HCT116 (cell line): ENCODE measurements around the gene USP15. TPM values are rescaled to one million over a fixed set of nuclear protein-coding genes. Genes with fewer than 3 reads are reported as not detected.

ENCODE experiments used
- ATAC-seq: fragments of 200-7000 bp; cut with Tn5 transposase; 2 replicates; pipeline ENCODE4 v1.9.1; 2020; ENCODE audit warnings: mild to moderate bottlenecking, moderate library complexity
- BruUV-seq: library from RNA; stranded (reverse); fragments of 400-500 nt; replicated peaks from 2 replicates; lab custom pipeline; 2021; lab: Mats Ljungman, UMichigan
- CTCF ChIA-PET: fragments of 300-600 bp; sonication (Branson Sonifier 250); formaldehyde crosslinking; loops from one replicate; lab custom pipeline; 2021; ENCODE audit warnings: antibody characterized with exemption; lab: Charles Lee
- POLR2A ChIA-PET: fragments of 300-600, 350-600 bp; sonication (Branson Sonifier 250); formaldehyde crosslinking; loops from one replicate; lab custom pipeline; 2021; ENCODE audit warnings: antibody characterized with exemption; lab: Charles Lee
- RAD21 ChIA-PET, 2 experiments: fragments of 300-600 bp; sonication (Branson Sonifier 250); formaldehyde crosslinking; loops; one replicate each; lab custom pipeline; 2023; ENCODE audit warnings: low total read pairs in 2 of 2; ENCODE audit not compliant: uncharacterized antibody in 2 of 2, unreplicated experiment in 2 of 2, low non-redundant PET in 1 of 2; lab: Charles Lee
- DNase-seq: peaks from one replicate; pipeline ENCODE4 v3.0.0-alpha.2; 2010; ENCODE audit warnings: low read depth, low spot score
- H2AFZ ChIP-seq: fragments of 200-600 bp; shearing (Covaris generic), sonication (generic); 2 replicates; pipeline ENCODE4 v1.6.1; 2017; ENCODE audit warnings: low read depth, mixed run types, mixed read lengths, antibody characterized with exemption, low read length; ENCODE audit not compliant: poor library complexity, severe bottlenecking
- H3K27ac ChIP-seq: 2 replicates; pipeline ENCODE4 v1.5.1; 2012; ENCODE audit warnings: low read depth, low read length
- H3K27me3 ChIP-seq: fragments of 200-600 bp; sonication (generic); 2 replicates; pipeline ENCODE4 v1.6.1; 2016; ENCODE audit warnings: mixed run types, low read length, mixed read lengths; ENCODE audit not compliant: insufficient read depth
- H3K36me3 ChIP-seq, 2 experiments: fragments of 200-500 bp in 1 of 2; fragments of 200-600 bp in 1 of 2; sonication (Bioruptor generic) in 1 of 2; sonication (generic) in 1 of 2; 2 replicates each; pipeline versions ENCODE4 v1.5.1 to v1.6.1; 2014 to 2016; ENCODE audit warnings: low read length in 2 of 2, inconsistent platforms in 1 of 2, mixed read lengths in 1 of 2, mixed run types in 1 of 2; ENCODE audit not compliant: insufficient read depth in 2 of 2, control insufficient read depth in 1 of 2
- H3K4me1 ChIP-seq, 2 experiments: fragments of 200-600 bp in 1 of 2; sonication (generic) in 1 of 2; 2 replicates each; pipeline versions ENCODE4 v1.5.1 to v1.6.1; 2012 to 2017; ENCODE audit warnings: low read length in 2 of 2, inconsistent platforms in 1 of 2, mild to moderate bottlenecking in 1 of 2, mixed read lengths in 1 of 2, mixed run types in 1 of 2, moderate library complexity in 1 of 2; ENCODE audit not compliant: insufficient read depth in 2 of 2, control insufficient read depth in 1 of 2
- H3K4me2 ChIP-seq: fragments of 200-600 bp; sonication (generic); 2 replicates; pipeline ENCODE4 v1.6.1; 2017; ENCODE audit warnings: mixed run types, low read length, mixed read lengths
- H3K4me3 ChIP-seq, 2 experiments: fragments of 200-600 bp in 1 of 2; sonication (generic) in 1 of 2; replicated peaks in 1 of 2; 2 replicates each; pipeline ENCODE4 v1.5.1; 2011 to 2016; ENCODE audit warnings: low read length in 2 of 2, control low read depth in 1 of 2, low read depth in 1 of 2, mild to moderate bottlenecking in 1 of 2, mixed read lengths in 1 of 2, mixed run types in 1 of 2
- H3K79me2 ChIP-seq: fragments of 200-600 bp; sonication (generic); 2 replicates; pipeline ENCODE4 v1.6.1; 2017; ENCODE audit warnings: mild to moderate bottlenecking, mixed run types, low read length, moderate library complexity, mixed read lengths; ENCODE audit not compliant: insufficient read depth
- H3K9ac ChIP-seq: fragments of 200-600 bp; sonication (generic); 2 replicates; pipeline ENCODE4 v1.6.1; 2016; ENCODE audit warnings: low read length, mixed read lengths
- H3K9me2 ChIP-seq: fragments of 200-600 bp; sonication (generic), shearing (Covaris generic); 2 replicates; pipeline ENCODE4 v1.6.1; 2017; ENCODE audit warnings: mixed run types, mild to moderate bottlenecking, moderate library complexity; ENCODE audit not compliant: insufficient read depth
- H3K9me3 ChIP-seq, 2 experiments: fragments of 200-500 bp in 1 of 2; fragments of 200-600 bp in 1 of 2; sonication (Bioruptor generic) in 1 of 2; sonication (generic) in 1 of 2; 2 replicates each; pipeline ENCODE4 v1.6.1; 2014 to 2017; ENCODE audit warnings: low read length in 2 of 2, mixed read lengths in 2 of 2, inconsistent platforms in 1 of 2, low read depth in 1 of 2, mild to moderate bottlenecking in 1 of 2, mixed run types in 1 of 2, moderate library complexity in 1 of 2; ENCODE audit not compliant: control insufficient read depth in 1 of 2, insufficient read depth in 1 of 2
- H4K20me1 ChIP-seq: fragments of 200-600 bp; sonication (generic), shearing (Covaris generic); 2 replicates; pipeline ENCODE4 v1.6.1; 2017; ENCODE audit warnings: mixed run types, mild to moderate bottlenecking, moderate library complexity; ENCODE audit not compliant: insufficient read depth
- CBX3 ChIP-seq: IDR thresholded peaks from 2 replicates; pipeline ENCODE4 v1.6.1; 2012; ENCODE audit warnings: low read depth
- CEBPB ChIP-seq: IDR thresholded peaks from 2 replicates; pipeline ENCODE4 v1.6.1; 2012; ENCODE audit warnings: low read depth
- CTCF ChIP-seq, 3 experiments: fragments of 200-600 bp in 1 of 3; sonication (generic) in 1 of 3; IDR thresholded peaks in 2 of 3; conservative IDR thresholded peaks in 1 of 3; 2 replicates each; pipeline ENCODE4 v1.5.1; 2012 to 2017; ENCODE audit warnings: low read depth in 2 of 3, low read length in 2 of 3, antibody characterized with exemption in 1 of 3, borderline replicate concordance in 1 of 3, control low read depth in 1 of 3, mild to moderate bottlenecking in 1 of 3, mixed read lengths in 1 of 3, mixed run types in 1 of 3, moderate library complexity in 1 of 3; ENCODE audit not compliant: insufficient read depth in 1 of 3
- EGR1 ChIP-seq: IDR thresholded peaks from 2 replicates; pipeline ENCODE4 v1.6.1; 2012; ENCODE audit warnings: low read depth
- ELF1 ChIP-seq: IDR thresholded peaks from 2 replicates; pipeline ENCODE4 v1.6.1; 2012; ENCODE audit warnings: low read depth, borderline replicate concordance
- EZH2 ChIP-seq: fragments of 200-600 bp; sonication (generic); IDR thresholded peaks from 2 replicates; pipeline ENCODE4 v1.6.1; 2017; ENCODE audit warnings: antibody characterized with exemption, mixed run types
- EZH2phosphoT487 ChIP-seq: fragments of 200-600 bp; IDR thresholded peaks from 2 replicates; pipeline ENCODE4 v1.6.1; 2018; ENCODE audit warnings: antibody characterized with exemption, borderline replicate concordance
- FOSL1 ChIP-seq: IDR thresholded peaks from 2 replicates; pipeline ENCODE4 v1.6.1; 2012; ENCODE audit warnings: low read depth
- POLR2A ChIP-seq: IDR thresholded peaks from 2 replicates; pipeline ENCODE4 v1.7.0; 2011; ENCODE audit warnings: borderline replicate concordance; ENCODE audit not compliant: insufficient read depth, insufficient read length; ENCODE audit errors: extremely low read depth
- POLR2AphosphoS5 ChIP-seq: IDR thresholded peaks from 2 replicates; pipeline ENCODE4 v1.6.1; 2011; ENCODE audit warnings: mild to moderate bottlenecking, low read depth, low read length, moderate library complexity
- RAD21 ChIP-seq: IDR thresholded peaks from 2 replicates; pipeline ENCODE4 v1.6.1; 2012; ENCODE audit warnings: low read depth, mild to moderate bottlenecking
- REST ChIP-seq: IDR thresholded peaks from 2 replicates; pipeline ENCODE4 v1.6.1; 2012; ENCODE audit warnings: low read depth
- SIN3A ChIP-seq: IDR thresholded peaks from 2 replicates; pipeline ENCODE4 v1.6.1; 2012; ENCODE audit warnings: low read depth
- SP1 ChIP-seq: IDR thresholded peaks from 2 replicates; pipeline ENCODE4 v1.6.1; 2012; ENCODE audit warnings: low read depth
- SRF ChIP-seq: IDR thresholded peaks from 2 replicates; pipeline ENCODE4 v1.6.1; 2012; ENCODE audit warnings: low read depth
- TCF7L2 ChIP-seq: IDR thresholded peaks from 2 replicates; pipeline ENCODE4 v1.7.0; 2011; ENCODE audit warnings: borderline replicate concordance, inconsistent platforms; ENCODE audit not compliant: insufficient read depth, insufficient read length; ENCODE audit errors: extremely low read depth
- YY1 ChIP-seq: IDR thresholded peaks from 2 replicates; pipeline ENCODE4 v1.6.1; 2011; ENCODE audit warnings: low read length, low read depth, moderate library complexity, mild to moderate bottlenecking; ENCODE audit not compliant: insufficient replicate concordance; ENCODE audit errors: extremely low read depth
- ZBTB33 ChIP-seq: IDR thresholded peaks from 2 replicates; pipeline ENCODE4 v1.6.1; 2011; ENCODE audit warnings: mild to moderate bottlenecking, low read length, moderate library complexity; ENCODE audit not compliant: insufficient replicate concordance; ENCODE audit errors: extremely low read depth
- ZFX ChIP-seq: fragments of 450-650 bp; IDR thresholded peaks from 2 replicates; pipeline ENCODE4 v1.6.1; 2017
- intact Hi-C: fragments of 100-400 bp; cut with micrococcal nuclease; formaldehyde crosslinking; loops from 2 replicates; pipeline ENCODE4 v1.10.0; 2022
- total RNA-seq: library from RNA; stranded (reverse); gene quantifications from one replicate; pipeline ENCODE4 v1.2.1, GENCODE V29; 2021; ENCODE audit not compliant: unreplicated experiment

Gene USP15
- total RNA-seq, 1 experiment from 2014 or later: 49.5 TPM

GRCh38 chr12:62278022-62278421 is 17.8 kb downstream of the USP15 start (continued):
- TF ChIP-seq CTCF (IDR thresholded peaks at IDR 0.05 in 2 of 3, conservative IDR thresholded peaks at IDR 0.05 in 1 of 3; ENCODE audit: borderline replicate concordance in 1 of 3, insufficient read depth in 1 of 3, low read depth in 2 of 3, low read length in 2 of 3) (no peak), ZFX (no peak), POLR2AphosphoS5 (no peak), SRF (no peak), SIN3A (no peak), FOSL1 (no peak), EZH2 (no peak), ELF1 (no peak)

GRCh38 chr12:62279058-62279457 is 18.9 kb downstream of the USP15 start:
- no peak overlapping the region for H3K4me3 ChIP-seq
- H3K4me1 ChIP-seq: no peaks in the 10 kb centered on the region
- peaks cover 100% of the 10 kb centered on the region for H3K79me2 ChIP-seq
- CTCF ChIA-PET: no interaction called here
- no peaks in the 10 kb centered on the region for H3K27me3 ChIP-seq
- no peaks in the 10 kb centered on the region for H3K9me3 ChIP-seq
- RAD21 ChIA-PET: no interaction called here
- no peaks in the 10 kb centered on the region for H3K36me3 ChIP-seq
- H4K20me1 ChIP-seq: peaks cover 13% of the 10 kb centered on the region; the same call in 1 of the 2 replicates
- intact Hi-C loops: no loop called here
- no peak overlapping the region for H3K27ac ChIP-seq
- no TSS peak for BruUV-seq
- no peak for ATAC-seq
- no peak overlapping the region for H3K9ac ChIP-seq
- POLR2A ChIA-PET: no interaction called here
- DNase-seq: no peak
- H3K4me2 ChIP-seq: no peak overlapping the region
- no peak overlapping the region for H2AFZ ChIP-seq
- no peaks in the 10 kb centered on the region for H3K9me2 ChIP-seq
- TF ChIP-seq YY1 (no peak), FOSL1 (no peak), REST (no peak), SRF (no peak), ZBTB33 (no peak), EZH2 (no peak), EGR1 (no peak), POLR2AphosphoS5 (no peak), ZFX (no peak), EZH2phosphoT487 (no peak), CBX3 (no peak), ELF1 (no peak), TCF7L2 (no peak), CEBPB (no peak), RAD21 (no peak), SP1 (no peak), POLR2A (no peak)
